UCSD-AML1 (cell line): Measurements from ENCODE around the gene SOHLH1.

ENCODE experiments used
- DNase-seq: peaks from one replicate; lab custom pipeline; 2025; ENCODE audit not compliant: unreplicated experiment; lab: John Stamatoyannopoulos, UW

The SOHLH1 gene

GRCh38 chr9:135699440-135699839 is at the start of gene SOHLH1:
Gene SOHLH1 (minus strand): TSS chr9:135699481. CDS start chr9:135699467, 14 bp downstream.
- no peak for DNase-seq

- DNase-seq: no peak
Observed at GRCh38 chr9:135748676-135749075, 49.4 kb upstream of the SOHLH1 start.

GRCh38 chr9:135747311-135747710 is 48.0 kb upstream of the SOHLH1 start:
- no peak for DNase-seq

GRCh38 chr9:135746565-135746964 is 47.3 kb upstream of the SOHLH1 start:
- no peak for DNase-seq

GRCh38 chr9:135745686-135746324 is 46.5 kb upstream of the SOHLH1 start:
- DNase-seq: no peak

- DNase-seq: no peak
Observed at GRCh38 chr9:135745189-135745588, 45.9 kb upstream of the SOHLH1 start.

GRCh38 chr9:135744333-135745070 is 45.2 kb upstream of the SOHLH1 start:
- no peak for DNase-seq

GRCh38 chr9:135743546-135744332 is 44.5 kb upstream of the SOHLH1 start:
- no peak for DNase-seq

GRCh38 chr9:135743021-135743420 is 43.7 kb upstream of the SOHLH1 start:
- no peak for DNase-seq

GRCh38 chr9:135741276-135742219 is 42.3 kb upstream of the SOHLH1 start:
- DNase-seq: no peak

- no peak for DNase-seq
Observed at GRCh38 chr9:135739271-135740220, 40.3 kb upstream of the SOHLH1 start.

GRCh38 chr9:135737840-135738521 is 38.7 kb upstream of the SOHLH1 start:
- no peak for DNase-seq

- DNase-seq: no peak
Observed at GRCh38 chr9:135736979-135737839, 37.9 kb upstream of the SOHLH1 start.

- no peak for DNase-seq
Observed at GRCh38 chr9:135736272-135736978, 37.1 kb upstream of the SOHLH1 start.

GRCh38 chr9:135734616-135735144 is 35.4 kb upstream of the SOHLH1 start:
- DNase-seq: no peak

GRCh38 chr9:135732569-135733257 is 33.4 kb upstream of the SOHLH1 start:
- DNase-seq: no peak

GRCh38 chr9:135731454-135731853 is 32.2 kb upstream of the SOHLH1 start:
- DNase-seq: no peak
